GM21515 (cell line): ENCODE measurements around the gene TNPO3.
"Not testable (repeated sequence)": the region's sequence is repeated elsewhere in the genome, so short reads cannot be mapped to it uniquely, and the experiment has no call there.

Source experiments
- ATAC-seq: cut with Tn5 transposase; IDR thresholded peaks from one replicate; pipeline ENCODE4 v1.9.1; 2021; ENCODE audit not compliant: unreplicated experiment

Gene TNPO3

DNA sequence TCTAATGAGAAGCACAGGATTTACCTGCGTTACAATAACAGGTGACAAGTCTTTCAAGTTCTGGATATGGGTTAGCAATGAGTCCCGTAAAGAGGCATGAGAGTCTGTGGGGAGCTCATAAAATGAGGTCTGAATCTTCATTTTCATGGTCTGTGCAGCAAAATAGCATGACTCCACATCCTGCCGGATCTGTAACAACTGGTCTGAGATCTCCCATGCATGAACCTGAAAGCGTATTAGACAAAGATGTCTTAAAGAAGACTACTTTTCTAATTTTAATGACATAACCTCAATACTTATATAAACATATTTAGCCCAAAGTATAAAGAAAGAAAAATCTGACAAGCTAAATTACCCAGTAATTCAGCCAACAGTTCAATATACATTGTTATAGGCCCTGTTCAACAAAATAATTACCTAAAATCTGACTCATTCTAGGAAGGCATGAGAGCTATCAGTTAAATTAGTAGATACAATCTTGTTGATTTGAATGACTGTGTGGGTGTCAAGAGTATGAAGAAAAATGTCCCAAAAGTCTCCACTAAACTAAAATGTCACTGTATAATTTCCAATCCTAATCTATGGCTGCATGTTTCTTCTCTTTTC, 36.9 kb downstream of the TNPO3 start:
- ATAC-seq = peak; percentile 58

DNA sequence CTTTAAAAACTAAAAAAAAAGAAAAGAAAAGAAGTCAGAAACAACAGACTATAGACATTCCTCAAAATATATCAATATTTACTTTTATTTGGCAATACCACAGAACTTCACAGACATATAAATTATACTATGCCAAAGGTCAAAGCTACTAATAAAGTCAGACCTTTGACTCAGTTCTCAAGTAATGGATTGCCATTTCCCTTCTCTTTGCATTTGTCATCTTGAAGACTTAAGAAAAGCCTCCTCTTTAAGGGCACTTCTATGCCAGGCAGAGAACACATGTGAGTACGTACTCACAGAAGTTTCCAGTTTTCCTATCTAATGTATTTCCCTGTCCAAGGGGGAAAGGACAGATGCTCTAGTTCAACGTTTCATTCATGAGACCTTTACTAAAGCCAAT, 37.6 kb downstream of the TNPO3 start:
- peak; percentile 13 for ATAC-seq

DNA sequence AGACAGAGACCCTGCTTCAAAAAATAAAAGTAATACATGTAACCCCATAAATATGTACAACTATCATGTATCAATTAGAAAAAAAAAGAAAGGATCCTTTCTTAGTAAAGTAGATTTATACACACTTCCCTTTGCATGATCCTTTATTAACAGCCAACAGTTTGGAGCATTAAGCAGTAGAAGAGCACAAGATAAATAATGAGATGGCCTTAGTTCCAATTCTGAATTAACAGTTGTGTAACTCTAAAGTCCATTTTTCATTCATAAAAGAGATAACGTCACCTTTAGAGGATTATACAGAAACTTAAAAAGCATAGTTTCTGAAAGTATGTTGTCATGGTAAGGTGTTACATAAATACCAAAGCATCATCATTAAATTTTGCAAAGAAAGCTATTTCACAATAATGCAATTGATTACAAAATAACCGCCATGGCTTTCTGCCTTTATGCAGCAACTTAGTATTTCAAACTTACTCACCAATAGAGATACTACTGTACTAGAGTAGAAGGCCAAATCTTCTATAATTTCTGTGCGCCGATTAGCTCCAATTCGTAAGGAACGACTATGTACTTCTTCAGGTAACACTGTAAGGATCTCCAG, 40.3 kb downstream of the TNPO3 start:
- ATAC-seq = no peak

DNA sequence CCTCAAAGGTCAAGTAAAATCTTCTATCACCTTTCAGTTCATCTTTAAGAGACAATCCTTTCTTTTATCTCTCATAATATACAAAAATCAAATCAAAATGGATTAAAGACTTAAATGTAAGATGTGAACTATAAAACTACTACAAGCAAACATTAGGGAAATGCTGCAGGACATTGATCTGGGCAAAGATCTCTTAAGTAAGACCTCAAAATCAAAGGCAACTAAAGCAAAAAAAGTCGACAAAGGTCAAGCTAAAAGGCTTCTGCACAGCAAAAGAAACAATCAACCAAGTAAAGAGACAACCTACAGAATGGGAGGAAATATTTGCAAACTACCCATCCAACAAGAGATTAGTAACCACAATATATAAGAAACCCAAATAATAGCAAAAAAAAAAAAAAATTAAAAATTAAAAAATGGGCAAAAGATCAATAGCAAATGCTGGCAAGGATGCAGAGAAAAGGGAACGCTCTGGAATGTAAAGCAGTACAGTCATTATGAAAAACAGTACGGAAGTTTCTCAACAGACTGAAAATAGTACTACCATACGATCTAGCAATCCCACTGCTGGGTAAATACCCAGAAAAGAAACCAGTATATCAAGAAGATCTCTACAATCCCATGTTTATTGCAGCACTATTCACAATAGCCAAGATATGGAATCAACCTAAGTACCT, 41.7 kb downstream of the TNPO3 start:
- ATAC-seq = no peak

DNA sequence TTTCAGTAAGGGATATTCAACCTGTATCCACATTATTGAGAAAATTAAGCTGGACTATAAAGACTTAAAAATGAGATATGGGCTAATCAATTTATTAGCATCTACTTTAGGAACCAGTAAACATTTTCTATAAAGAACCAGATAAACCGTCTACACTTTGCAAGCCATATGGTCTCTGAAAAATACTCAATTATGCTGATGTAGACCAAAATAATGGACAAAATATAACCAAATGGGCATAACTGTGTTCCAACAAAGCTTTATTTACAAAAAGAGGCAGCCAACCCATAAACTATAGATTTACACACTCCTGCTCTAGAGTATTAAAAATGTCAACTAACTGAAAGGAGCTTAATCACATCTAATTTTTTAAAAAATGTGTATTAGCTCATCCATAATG, 42.3 kb downstream of the TNPO3 start:
- ATAC-seq = no peak

DNA sequence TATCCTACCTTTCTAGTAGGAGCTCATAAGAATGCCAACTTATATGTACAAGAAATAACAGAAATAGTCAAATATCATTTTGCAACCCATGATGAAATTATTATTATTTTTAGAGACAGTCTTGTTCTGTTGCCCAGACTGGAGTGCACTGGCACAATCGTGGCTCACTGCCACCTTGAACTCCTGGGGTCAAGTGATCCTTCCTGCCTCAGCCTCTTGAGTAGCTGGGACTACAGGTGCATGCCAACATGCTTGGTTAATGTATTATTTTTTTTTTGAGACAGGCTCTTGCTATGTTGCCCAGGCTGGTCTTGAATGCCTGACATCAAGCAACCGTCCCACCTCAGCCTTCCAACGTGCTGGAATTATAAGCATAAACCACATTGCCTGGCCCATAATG, 44.8 kb downstream of the TNPO3 start:
- no peak for ATAC-seq

DNA sequence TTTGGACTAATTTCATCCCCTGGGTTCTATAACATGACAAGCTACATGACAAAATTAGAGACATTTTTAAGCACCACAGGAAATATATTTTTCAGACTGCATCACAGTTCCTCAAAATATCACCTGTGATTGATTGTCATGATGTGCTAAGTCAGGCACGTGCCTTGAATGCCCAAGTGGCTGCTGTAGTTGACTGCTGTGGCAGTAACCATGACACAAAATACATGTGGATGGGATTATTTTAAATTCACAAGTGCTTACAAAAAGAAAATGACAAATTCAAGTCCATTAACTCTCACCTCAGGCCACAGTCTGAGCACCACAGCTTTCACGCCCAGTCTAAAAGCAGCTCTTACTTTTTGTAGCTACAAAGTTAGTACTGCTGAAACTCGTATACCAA, 45.5 kb downstream of the TNPO3 start:
- peak; percentile 58 for ATAC-seq

DNA sequence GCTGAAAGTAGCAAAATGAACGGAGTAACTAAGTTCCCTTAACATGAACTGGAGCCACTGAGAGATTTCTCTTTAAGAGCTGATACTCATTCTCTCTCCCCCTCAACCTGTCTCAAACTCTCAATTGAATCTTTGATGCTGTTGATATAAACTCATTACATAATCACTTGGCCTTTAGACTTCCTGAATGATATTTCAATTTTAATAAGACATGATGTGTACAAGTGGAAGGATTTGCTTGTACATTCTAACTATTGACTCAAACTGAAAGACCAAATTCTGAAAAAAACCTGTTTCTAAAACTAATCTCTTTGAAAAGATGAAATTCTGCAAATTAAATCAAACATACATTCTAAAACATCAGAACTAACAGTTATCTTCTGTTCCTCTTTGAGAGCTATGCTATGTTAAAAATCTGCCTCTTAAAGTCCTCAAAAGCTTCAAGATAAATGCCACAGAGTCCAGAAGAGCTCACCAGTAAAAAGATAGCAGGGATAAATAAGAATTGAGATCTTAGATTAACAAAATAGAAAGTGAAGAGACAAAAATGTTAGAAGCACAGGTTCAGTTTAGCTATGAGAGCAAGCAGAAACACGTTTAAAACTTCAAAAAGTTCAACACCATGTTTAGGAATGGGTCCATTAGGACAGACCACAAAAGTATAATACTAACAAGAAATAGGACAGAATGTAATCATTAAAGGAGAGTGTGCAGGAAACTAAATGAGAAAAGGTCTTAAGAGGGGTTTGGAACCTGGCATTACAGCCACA, 46.1 kb downstream of the TNPO3 start:
- ATAC-seq = peak; percentile 28

DNA sequence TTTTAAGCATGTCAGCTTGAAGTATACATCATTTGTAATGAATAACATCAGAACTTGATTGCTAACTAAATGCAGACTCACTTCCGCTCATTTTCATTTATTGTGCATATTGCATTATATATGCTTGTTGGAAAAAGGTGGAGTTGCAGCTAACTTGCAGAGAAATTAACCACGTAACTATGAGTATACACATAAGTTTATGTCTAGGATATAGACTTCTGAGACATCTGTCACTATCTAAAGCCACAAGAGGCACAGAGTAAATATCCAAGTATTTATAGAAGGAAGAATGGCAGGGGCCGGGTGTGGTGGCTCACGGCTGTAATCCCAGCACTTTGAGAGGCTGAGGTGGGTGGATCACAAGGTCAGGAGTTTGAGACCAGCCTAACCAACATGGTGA, 47.3 kb downstream of the TNPO3 start:
- ATAC-seq = no peak

DNA sequence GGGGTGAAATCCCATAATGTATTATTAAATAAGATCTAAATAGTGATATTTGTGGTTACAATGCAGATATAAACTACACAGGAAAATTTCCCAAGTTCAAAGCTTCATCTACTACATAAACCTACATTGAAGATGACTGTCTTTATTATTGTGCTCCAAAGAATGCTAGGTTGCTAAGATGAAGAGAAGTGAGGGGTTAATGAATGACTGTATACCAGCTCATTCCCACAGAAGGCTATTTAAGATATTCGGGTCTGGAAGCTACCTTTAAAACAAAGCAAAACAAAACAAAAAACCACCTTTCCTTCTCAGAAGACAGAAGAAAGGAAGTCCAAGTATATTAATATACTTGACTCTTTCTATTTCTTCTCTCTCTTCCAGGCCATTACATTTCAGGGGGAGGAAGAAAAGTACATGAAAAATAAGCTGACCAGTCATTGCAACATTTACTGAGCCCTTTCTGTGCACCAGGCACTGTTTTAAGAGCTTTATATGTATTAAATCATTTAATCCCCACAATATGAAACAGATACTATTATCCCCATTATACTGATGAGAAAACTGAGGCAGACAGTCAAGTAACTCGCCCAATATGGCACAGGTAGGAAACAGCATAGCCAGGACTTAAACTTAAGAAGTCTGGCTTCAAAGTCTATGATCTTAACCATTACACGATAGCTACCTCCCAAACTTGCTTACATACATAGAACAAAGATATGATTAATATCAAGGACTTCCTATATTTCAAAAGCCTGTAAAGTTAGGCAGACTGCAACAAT, 48.1 kb downstream of the TNPO3 start:
- no peak for ATAC-seq

DNA sequence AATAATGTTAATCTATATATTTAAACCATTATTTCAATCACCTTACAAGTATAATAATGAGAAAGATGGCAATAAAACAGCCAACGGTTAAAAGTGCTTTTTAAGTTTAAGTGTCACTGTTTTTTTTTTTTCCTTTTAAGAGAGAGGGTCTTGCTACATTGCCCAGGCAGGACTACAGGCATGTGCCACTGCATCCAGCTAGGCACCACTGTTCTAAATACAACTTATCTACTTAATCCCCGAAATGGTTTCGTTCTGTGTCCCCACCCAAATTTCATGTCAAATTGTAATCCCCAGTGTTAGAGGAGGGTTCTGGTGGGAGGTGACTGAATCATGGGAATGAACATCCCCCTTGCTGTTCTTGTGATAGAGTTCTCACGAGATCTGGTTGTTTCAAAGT, 49.7 kb downstream of the TNPO3 start:
- no peak for ATAC-seq

DNA sequence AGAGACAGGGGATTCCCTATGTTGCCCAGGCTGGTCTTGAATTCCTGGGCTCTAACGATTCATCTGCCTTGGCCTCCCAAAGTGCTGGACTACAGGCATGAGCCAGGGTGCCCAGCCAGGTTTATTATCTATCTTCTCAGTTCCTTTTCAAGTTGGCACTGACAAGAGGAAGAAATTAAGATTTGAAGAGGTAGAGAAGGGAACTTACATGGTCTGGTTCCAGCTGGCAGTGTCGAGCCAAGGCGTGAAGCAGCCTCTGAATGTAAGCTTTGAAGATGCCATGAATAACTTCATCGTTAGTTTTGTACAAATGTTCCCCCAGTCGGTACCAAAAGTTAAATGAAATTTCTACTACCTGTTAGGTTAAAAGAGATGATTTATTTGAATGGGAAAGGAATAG, 57.7 kb downstream of the TNPO3 start:
- ATAC-seq = no peak

DNA sequence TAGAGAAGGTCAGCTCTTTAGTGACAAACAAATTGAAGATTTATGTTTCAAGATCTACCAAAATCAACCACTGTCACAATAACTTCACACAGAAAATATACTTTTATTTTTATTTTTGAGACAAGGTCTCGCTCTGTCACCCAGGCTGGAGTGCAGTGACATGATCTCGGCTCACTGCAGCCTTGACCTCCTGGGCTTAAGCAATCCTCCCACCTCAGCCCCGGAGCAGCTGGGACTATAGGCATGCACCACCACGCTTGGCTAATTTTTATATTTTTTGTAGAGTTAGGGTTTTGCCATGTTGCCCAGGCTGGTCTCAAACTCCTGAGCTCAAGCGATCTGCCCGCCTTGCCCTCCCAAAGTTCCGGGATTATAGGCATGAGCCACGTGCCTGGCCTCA, 60.4 kb downstream of the TNPO3 start:
- ATAC-seq = not testable (repeated sequence)

DNA sequence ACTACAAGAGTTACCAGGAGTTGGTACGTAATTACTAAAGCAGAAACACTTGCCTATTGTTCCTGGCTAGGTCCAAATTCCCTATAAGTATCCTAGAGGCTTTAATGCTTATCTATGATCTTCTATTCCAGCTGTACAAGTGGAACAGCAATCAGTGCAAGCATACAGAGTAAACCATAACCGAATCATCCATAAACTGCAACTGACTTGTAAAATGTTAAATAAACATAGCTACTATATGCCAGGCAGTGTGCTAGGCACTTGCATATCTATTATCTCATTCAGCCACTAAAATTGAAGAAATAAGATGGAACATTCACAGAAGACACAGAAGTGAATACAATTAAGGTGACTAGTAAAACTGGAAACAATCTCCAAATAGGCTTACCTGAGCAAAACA, 61.5 kb downstream of the TNPO3 start:
- no peak for ATAC-seq

DNA sequence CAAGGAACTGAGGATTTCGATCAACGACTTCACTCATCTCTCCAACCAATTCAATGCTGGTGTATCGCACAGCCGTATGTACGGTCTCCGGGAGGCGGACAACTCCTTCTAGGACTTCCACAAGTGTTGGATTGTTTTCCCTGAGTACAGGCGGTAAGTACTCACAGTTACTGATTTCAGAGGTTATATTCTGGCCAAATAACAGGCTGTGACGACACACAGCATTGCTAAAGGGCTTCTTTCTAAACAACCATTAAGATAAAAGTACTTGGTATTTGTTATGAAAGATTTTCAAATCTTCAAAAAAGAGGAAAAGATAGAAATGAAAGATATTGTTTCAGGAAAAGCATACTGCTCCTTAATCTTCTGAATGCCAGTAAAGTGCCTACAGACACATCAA, 65.0 kb downstream of the TNPO3 start:
- no peak for ATAC-seq

DNA sequence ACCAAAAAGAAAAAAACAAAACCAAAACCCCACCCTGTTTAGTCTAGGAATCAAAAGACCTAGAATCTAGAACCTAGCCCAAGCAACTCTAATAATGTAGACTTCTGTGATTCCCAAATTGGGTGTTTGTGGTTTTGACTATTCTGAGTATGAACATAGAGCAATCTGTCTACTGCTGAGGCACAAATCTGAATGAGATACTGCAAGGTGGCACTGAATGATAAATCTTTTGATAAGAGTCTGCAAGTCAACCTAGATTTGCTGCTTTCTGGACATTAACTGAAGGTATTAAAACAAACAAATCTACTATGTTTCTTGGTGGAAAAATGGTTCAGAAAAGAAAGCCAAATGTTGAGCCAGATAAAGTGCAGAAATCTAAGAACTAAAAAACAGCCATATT, 66.5 kb downstream of the TNPO3 start:
- ATAC-seq = no peak

DNA sequence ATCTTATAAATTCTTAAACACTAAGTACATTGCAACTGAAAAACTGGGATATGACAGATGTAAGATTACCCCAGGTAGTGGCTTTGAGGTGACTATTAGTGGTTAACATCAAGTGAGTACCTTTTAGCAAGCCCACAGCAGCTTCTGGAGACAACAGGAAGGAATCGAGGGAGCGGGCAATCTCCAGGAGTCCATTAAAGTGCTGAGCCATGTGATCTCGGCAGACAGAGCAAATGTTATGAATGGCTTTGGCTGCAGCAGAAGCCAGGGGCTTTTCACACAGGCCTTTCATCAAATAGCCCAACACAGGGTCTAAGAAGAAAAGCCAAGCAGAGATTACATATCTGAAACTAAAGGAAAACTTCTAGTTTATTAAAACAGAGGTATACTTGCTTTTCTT, 68.3 kb downstream of the TNPO3 start:
- ATAC-seq = no peak

DNA sequence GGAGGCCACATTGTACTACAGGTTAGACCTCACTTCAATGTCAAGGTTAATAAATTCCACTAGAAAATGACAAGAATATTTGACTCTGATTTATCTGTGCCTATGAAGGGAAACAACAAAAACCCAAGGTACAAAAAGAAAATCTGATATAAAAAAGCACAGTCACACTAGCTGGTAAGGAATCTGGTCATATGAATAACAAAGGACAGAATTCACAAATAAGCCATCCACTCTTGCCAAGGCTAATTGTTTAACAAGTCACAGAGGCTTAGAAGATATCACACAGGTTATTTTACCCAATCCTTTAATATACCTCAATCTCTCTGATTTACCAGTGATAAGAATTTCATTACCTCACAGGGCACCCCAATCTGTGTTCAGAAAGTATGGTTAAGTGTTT, 69.3 kb downstream of the TNPO3 start:
- ATAC-seq = no peak

DNA sequence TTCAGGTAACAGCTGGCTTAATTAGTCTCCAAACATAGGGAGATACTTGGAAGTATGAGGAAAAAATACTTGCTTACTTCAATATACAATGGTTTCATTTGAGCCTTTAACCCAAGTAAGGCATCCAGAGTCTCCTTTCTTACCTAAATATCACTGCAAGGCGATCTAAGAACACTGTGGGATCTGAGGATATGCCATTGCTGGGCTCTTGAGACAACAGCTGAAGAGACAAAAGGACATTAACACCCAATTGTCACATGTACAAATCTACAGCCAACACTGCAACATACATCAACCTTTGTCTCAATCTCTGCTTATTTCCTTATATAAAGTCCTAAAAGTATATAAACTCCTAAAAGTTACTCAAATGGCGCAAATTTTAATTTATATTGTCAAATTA, 72.8 kb downstream of the TNPO3 start:
- ATAC-seq = no peak

DNA sequence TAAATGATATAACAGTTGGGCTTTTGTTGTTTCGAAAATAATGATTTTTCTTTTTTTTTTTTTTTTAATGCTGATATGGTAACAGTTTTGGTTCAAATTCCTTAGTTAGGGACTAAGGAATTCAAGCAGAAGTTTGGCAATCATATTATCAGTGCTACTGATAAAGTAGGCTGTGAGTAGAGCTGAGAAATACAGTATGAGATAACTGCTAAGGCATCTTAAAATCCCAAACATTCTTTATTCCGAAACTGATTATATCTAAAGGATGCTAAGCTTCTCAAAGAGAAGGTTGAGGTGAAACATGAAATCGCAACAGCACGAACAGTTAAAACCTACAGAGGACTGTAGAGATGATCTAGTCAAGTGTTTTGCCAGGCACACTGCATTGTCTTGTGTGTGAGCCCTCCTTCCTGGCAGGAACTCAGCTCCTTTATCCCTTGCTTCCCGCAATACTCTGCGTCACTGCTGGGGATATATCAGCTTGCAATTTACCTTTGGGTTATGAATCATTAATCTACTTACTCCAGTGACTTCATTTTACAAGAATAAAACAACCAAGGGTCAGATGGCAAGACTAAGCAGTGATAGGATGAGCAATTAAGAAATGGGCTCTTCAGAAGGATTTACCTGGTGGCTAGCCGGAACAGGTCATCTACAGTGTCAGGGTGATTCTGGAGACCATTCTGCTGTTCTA, 80.5 kb downstream of the TNPO3 start:
- ATAC-seq = no peak

DNA sequence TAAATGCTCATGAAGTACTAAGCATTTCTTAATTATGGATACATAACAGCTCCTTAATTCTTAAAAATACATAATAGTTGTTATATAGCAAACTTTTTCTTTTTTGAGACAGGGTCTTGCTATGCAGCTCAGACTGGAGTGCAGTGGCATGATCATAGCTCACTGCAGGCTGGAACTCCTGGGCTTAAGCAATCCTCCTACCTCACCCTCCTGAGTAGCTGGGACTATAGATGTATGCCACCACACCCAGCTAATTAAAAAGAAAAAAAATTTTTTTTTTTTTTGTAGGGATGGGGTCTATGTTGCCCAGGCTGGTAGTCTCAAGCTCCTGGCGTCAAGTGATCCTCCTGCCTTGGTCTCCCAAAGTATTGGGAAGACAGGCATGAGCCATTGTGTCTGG, 86.3 kb downstream of the TNPO3 start:
- no peak for ATAC-seq
